ENCODE data around the gene RIOK3.

DNA sequence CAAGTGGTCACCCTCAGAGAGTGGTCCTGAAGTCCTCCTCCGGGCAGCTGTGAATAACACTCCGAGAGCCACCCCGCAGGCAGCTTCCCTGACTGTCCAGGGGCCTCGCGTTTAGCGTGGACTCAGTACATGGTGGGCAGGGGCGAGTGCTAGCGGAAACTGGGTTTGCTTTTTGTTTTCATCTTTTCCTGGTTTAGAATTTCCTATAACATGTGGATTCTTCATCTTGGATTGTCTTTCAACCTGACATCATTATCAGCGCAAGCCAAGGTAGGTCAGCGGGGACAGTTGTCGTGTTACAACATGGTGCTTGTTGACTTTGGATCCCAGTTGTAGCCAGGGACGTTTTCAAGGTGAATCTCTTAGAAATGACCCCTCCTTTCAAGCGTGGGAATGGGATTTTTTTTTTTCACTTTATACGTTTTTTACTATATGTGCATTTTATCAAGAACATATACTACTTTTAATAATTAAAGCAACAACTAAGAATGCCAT is 71.2 kb downstream of the RIOK3 start:
- TF ChIP-seq, protein P1, sequence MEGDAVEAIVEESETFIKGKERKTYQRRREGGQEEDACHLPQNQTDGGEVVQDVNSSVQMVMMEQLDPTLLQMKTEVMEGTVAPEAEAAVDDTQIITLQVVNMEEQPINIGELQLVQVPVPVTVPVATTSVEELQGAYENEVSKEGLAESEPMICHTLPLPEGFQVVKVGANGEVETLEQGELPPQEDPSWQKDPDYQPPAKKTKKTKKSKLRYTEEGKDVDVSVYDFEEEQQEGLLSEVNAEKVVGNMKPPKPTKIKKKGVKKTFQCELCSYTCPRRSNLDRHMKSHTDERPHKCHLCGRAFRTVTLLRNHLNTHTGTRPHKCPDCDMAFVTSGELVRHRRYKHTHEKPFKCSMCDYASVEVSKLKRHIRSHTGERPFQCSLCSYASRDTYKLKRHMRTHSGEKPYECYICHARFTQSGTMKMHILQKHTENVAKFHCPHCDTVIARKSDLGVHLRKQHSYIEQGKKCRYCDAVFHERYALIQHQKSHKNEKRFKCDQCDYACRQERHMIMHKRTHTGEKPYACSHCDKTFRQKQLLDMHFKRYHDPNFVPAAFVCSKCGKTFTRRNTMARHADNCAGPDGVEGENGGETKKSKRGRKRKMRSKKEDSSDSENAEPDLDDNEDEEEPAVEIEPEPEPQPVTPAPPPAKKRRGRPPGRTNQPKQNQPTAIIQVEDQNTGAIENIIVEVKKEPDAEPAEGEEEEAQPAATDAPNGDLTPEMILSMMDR (conservative IDR thresholded peaks at IDR 0.05; ENCODE audit: low read depth, low read length) = no peak
- no peak for TF ChIP-seq EZH2 (IDR thresholded peaks at IDR 0.05; ENCODE audit: borderline replicate concordance, low read depth, low read length, poor library complexity, severe bottlenecking)

Measured in A673 (cell line).